Kidney (tissue), 14 donors: ENCODE results near the gene COBL. TPM values are rescaled to one million over a fixed set of nuclear protein-coding genes. Genes with fewer than 3 reads are reported as not detected.

Source experiments
- DNase-seq, 5 donors: peaks; one replicate each; pipeline ENCODE4 v3.0.0-alpha.2; 2013 to 2020
- FAIRE-seq: peaks from 2 replicates; lab custom pipeline; 2012; peaks lifted over from hg19 to GRCh38; lab: Jason Lieb, UNC
- H3K27ac ChIP-seq, 2 donors: one replicate each; pipeline ENCODE4 v1.7.0; 2013; ENCODE audit warnings: low read depth in 2 of 2, low read length in 2 of 2, inconsistent platforms in 1 of 2
- H3K27me3 ChIP-seq: one replicate; pipeline ENCODE4 v1.7.1; 2013; ENCODE audit warnings: low read length, inconsistent platforms; ENCODE audit not compliant: control insufficient read depth, insufficient read depth
- H3K36me3 ChIP-seq, 3 donors: one replicate each; pipeline versions ENCODE4 v1.7.0 to v1.7.1; 2013; ENCODE audit warnings: low read length in 3 of 3, control low read depth in 1 of 3, inconsistent platforms in 1 of 3; ENCODE audit not compliant: insufficient read depth in 3 of 3, control insufficient read depth in 2 of 3
- H3K4me1 ChIP-seq, 3 donors: one replicate each; pipeline versions ENCODE4 v1.7.0 to v1.7.1; 2013; ENCODE audit warnings: low read length in 3 of 3, inconsistent platforms in 1 of 3, low read depth in 1 of 3; ENCODE audit not compliant: control insufficient read depth in 2 of 3, insufficient read depth in 2 of 3
- H3K4me3 ChIP-seq, 3 donors: one replicate each; pipeline versions ENCODE4 v1.7.0 to v1.8.1; 2013; ENCODE audit warnings: low read length in 3 of 3, control low read depth in 1 of 3, inconsistent platforms in 1 of 3
- H3K9ac ChIP-seq, 3 donors: one replicate each; pipeline versions ENCODE4 v1.7.0 to v1.7.1; 2013; ENCODE audit warnings: low read length in 3 of 3, control low read depth in 1 of 3, inconsistent platforms in 1 of 3
- H3K9me3 ChIP-seq, 3 donors: one replicate each; pipeline versions ENCODE4 v1.7.0 to v1.7.1; 2013; ENCODE audit warnings: low read length in 3 of 3, control low read depth in 1 of 3, inconsistent platforms in 1 of 3; ENCODE audit not compliant: control insufficient read depth in 2 of 3, insufficient read depth in 1 of 3
- CTCF ChIP-seq: IDR thresholded peaks from 3 replicates; pipeline ENCODE4 v1.5.1; 2012; ENCODE audit warnings: mild to moderate bottlenecking, moderate library complexity, borderline replicate concordance; ENCODE audit not compliant: insufficient read depth; ENCODE audit errors: extremely low read depth
- intact Hi-C: fragments of 100-400 bp; cut with DNase I; formaldehyde crosslinking; loops from one replicate; pipeline ENCODE4 v1.11.1; 2022
- polyA plus RNA-seq: library from polyadenylated mRNA; stranded (reverse); fragments of 350-450 nt; fragmentation: Illumina TruSeq; extraction: RNeasy Lipid Tissue Mini Kit (QIAGEN cat#74804); gene quantifications from one replicate; pipeline ENCODE4 v1.2.3, GENCODE V29; 2014; ENCODE audit warnings: low read depth, low replicate concordance; ENCODE audit not compliant: insufficient read depth
- total RNA-seq: library from RNA; stranded (reverse); fragmentation: NEBNext Ultra II Directional; extraction: Animal tissue kit (Norgen Biotek cat#: 25700); gene quantifications from one replicate; pipeline ENCODE4 v1.2.1, GENCODE V29; 2021
- donor health status: control.
- donor health status: control.
- donor health status: control.
- donor health status: control.
- donor health status: control.
- donor health status: DM: yes; HTN: yes; CAD: no.
- donor health status: Normal renal cell carcinoma (clear cell type).

The COBL gene
- total and polyA plus RNA-seq, 2 donors from 2014 or later = 9.8 to 42.7 TPM

DNA sequence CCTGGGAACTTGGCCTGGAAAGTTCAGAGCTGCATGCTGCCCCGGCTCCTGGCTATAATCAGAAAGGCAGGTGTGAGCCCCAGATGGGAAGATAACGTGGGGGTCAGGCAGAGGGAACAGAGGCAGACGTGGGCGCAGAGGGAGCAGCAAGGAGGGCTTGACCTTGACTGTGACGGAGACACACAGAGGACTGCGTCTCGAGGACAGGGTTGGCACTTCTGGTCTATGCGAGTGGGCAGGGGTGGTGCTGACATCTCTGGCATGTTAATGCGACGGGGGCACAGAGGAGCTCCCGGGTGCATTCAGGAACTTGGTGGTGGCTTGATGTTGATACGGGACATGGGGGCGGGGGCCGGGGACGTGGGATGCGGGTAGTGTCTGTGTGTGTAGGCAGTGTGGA, 301.8 kb downstream of the COBL start:
- Histone ChIP-seq H3K9ac (no peak overlapping the region), H3K9me3 (no peaks in the 10 kb centered on the region), H3K4me1 (peaks cover 0 to 2% (median 0%) of the 10 kb centered on the region in 3 donors), H3K4me3 (no peak overlapping the region), H3K36me3 (no peaks in the 10 kb centered on the region), H3K27ac (no peak overlapping the region), H3K27me3 (no peaks in the 10 kb centered on the region)
- no peak for TF ChIP-seq CTCF
- DNase-seq (no peak), FAIRE-seq (no peak)
- intact Hi-C loops = no loop called here

DNA sequence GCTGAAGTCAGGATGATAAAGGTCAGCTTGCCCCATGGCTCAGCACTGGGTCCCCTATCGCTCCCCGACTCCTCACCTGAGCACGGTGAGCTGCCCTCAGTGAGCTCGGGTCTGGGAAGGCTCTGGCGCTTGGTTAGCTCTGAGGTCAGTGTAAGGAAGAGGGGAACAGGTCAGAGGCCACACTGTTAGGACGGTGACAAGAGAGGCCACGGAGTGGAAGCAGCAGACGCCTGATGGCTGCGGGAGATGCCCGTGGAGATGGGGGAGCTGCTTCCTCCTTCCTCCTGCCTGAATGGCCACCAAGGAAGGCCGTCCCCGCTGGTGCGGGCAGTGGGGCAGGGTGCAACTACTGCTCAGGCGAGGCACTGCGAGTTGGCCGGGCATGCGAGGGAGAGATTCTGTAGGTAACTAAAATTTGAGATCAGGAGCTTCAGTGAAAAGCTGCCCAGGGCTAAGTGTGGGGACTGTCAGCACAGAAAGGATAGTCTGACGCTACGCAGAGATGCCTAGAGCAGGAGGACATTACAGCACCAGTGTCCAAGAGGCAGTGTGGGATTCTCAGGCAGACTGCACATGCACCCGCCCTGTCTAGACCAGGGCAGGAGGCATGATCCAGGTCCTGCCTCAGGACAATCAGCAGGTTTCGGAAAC, 302.6 kb downstream of the COBL start:
- H3K4me1 ChIP-seq = peaks cover 0 to 4% (median 0%) of the 10 kb centered on the region in 3 donors
- no peak for DNase-seq
- H3K36me3 ChIP-seq = no peaks in the 10 kb centered on the region
- H3K27me3 ChIP-seq = no peaks in the 10 kb centered on the region
- no peak overlapping the region for H3K4me3 ChIP-seq
- no peaks in the 10 kb centered on the region for H3K9me3 ChIP-seq
- no peak overlapping the region for H3K27ac ChIP-seq
- FAIRE-seq = no peak
- intact Hi-C loops = no loop called here
- no peak overlapping the region for H3K9ac ChIP-seq
- TF ChIP-seq CTCF = no peak

- no peaks in the 10 kb centered on the region for H3K9me3 ChIP-seq
- no peak overlapping the region for H3K27ac ChIP-seq
Measured at GRCh38 chr7:51013218-51013786, 303.3 kb downstream of the COBL start.

More at GRCh38 chr7:51013218-51013786, 303.3 kb downstream of the COBL start:
- DNase-seq (no peak), FAIRE-seq (no peak)
- intact Hi-C loops = no loop called here
- no peak for TF ChIP-seq CTCF
- no peak overlapping the region for H3K9ac ChIP-seq
- peaks cover 0 to 4% (median 0%) of the 10 kb centered on the region in 3 donors for H3K4me1 ChIP-seq
- no peaks in the 10 kb centered on the region for H3K27me3 ChIP-seq
- no peaks in the 10 kb centered on the region for H3K36me3 ChIP-seq
- H3K4me3 ChIP-seq = no peak overlapping the region
